GM19455 (cell line): ENCODE results near the gene PDE10A.
"Not testable (repeated sequence)": the region's sequence is repeated elsewhere in the genome, so short reads cannot be mapped to it uniquely, and the experiment has no call there.

Experiments used
- ATAC-seq: cut with Tn5 transposase; IDR thresholded peaks from one replicate; pipeline ENCODE4 v1.9.1; 2021; ENCODE audit not compliant: unreplicated experiment

PDE10A gene

GRCh38 chr6:165628955-165629354 is 34.1 kb downstream of the PDE10A start:
- no peak for ATAC-seq

- ATAC-seq: no peak
These were observed 35.7 kb downstream of the PDE10A start for GRCh38 chr6:165627366-165627765.

GRCh38 chr6:165626711-165627110 is 36.3 kb downstream of the PDE10A start:
- ATAC-seq: no peak

GRCh38 chr6:165624871-165625639 is 38.0 kb downstream of the PDE10A start:
- ATAC-seq: no peak

- no peak for ATAC-seq
These were observed 41.1 kb downstream of the PDE10A start for GRCh38 chr6:165621940-165622339.

- not testable (repeated sequence) for ATAC-seq
These were observed 44.1 kb downstream of the PDE10A start for GRCh38 chr6:165618891-165619290.

- ATAC-seq: no peak
These were observed 44.8 kb downstream of the PDE10A start for GRCh38 chr6:165618241-165618640.

GRCh38 chr6:165617528-165617927 is 45.5 kb downstream of the PDE10A start:
- ATAC-seq: no peak

- ATAC-seq: no peak
These were observed 46.9 kb downstream of the PDE10A start for GRCh38 chr6:165616116-165616515.

GRCh38 chr6:165615636-165616035 is 47.4 kb downstream of the PDE10A start:
- ATAC-seq: no peak

GRCh38 chr6:165611294-165611693 is 51.7 kb downstream of the PDE10A start:
- ATAC-seq: no peak

GRCh38 chr6:165608577-165608976 is 54.5 kb downstream of the PDE10A start:
- ATAC-seq: not testable (repeated sequence)

GRCh38 chr6:165606740-165607008 is 56.4 kb downstream of the PDE10A start:
- ATAC-seq: no peak

- no peak for ATAC-seq
These were observed 56.9 kb downstream of the PDE10A start for GRCh38 chr6:165605901-165606739.

- no peak for ATAC-seq
These were observed 57.7 kb downstream of the PDE10A start for GRCh38 chr6:165605182-165605875.

GRCh38 chr6:165602291-165602690 is 60.8 kb downstream of the PDE10A start:
- no peak for ATAC-seq

- no peak for ATAC-seq
These were observed 62.4 kb downstream of the PDE10A start for GRCh38 chr6:165600606-165601005.

- no peak for ATAC-seq
These were observed 63.2 kb downstream of the PDE10A start for GRCh38 chr6:165599596-165600487.

- ATAC-seq: no peak
These were observed 63.9 kb downstream of the PDE10A start for GRCh38 chr6:165599121-165599520.

- no peak for ATAC-seq
These were observed 65.2 kb downstream of the PDE10A start for GRCh38 chr6:165597821-165598220.
